ENCODE data around the gene ODF2L.

Gene ODF2L

GRCh38 chr1:86375688-86376087 is 20.4 kb downstream of the ODF2L start:
- H3K27me3 ChIP-seq (ENCODE audit: control insufficient read depth in 1 of 2, insufficient read depth in 1 of 2, low read length in 2 of 2) = no peaks in the 10 kb centered on the region
- WGBS = no CpG with 5 or more reads among the region's 1 CpG
- no peak overlapping the region for H3K4me2 ChIP-seq (ENCODE audit: low read length, poor library complexity, severe bottlenecking)
- H4K91ac ChIP-seq (ENCODE audit: low read length) = no peak overlapping the region
- H3K9ac ChIP-seq (ENCODE audit: low read length) = no peak overlapping the region
- peaks cover 8 to 81% of the 10 kb centered on the region in 2 experiments for H3K36me3 ChIP-seq (ENCODE audit: control insufficient read depth in 1 of 2, insufficient read depth in 2 of 2, low read depth in 1 of 2, low read length in 2 of 2)
- H3K9me3 ChIP-seq (ENCODE audit: control insufficient read depth, low read length) = no peaks in the 10 kb centered on the region
- H3K79me1 ChIP-seq (replicated peaks; ENCODE audit: low read length, poor library complexity, severe bottlenecking) = peaks cover 12% of the 10 kb centered on the region
- no peak overlapping the region for H2AK5ac ChIP-seq (ENCODE audit: low read length, severe bottlenecking)
- no peak overlapping the region for H3K14ac ChIP-seq (ENCODE audit: low read length in 2 of 2)
- no peak overlapping the region for H3K4ac ChIP-seq (ENCODE audit: low read depth in 1 of 2, low read length in 2 of 2)
- no peak overlapping the region for H3K27ac ChIP-seq (ENCODE audit: low read length, poor library complexity, severe bottlenecking)
- no peak for DNase-seq
- H3K4me1 ChIP-seq (ENCODE audit: control insufficient read depth, insufficient read depth, low read depth, low read length) = no peaks in the 10 kb centered on the region
- no peak overlapping the region for H2AFZ ChIP-seq (ENCODE audit: low read depth, low read length)
- H2BK12ac ChIP-seq (ENCODE audit: low read length in 2 of 2) = no peak overlapping the region
- no peak overlapping the region for H2BK120ac ChIP-seq (ENCODE audit: low read depth, low read length)
- H3K23ac ChIP-seq (ENCODE audit: low read length in 2 of 2) = no peak overlapping the region
- H2BK5ac ChIP-seq (ENCODE audit: low read depth, low read length, poor library complexity, severe bottlenecking) = no peak overlapping the region
- no peak overlapping the region for H2BK15ac ChIP-seq (ENCODE audit: low read depth, poor library complexity, severe bottlenecking)
- H3K4me3 ChIP-seq (ENCODE audit: insufficient read depth in 1 of 2, low read depth in 1 of 2, low read length in 2 of 2) = no peak overlapping the region
- H3K18ac ChIP-seq (ENCODE audit: low read depth in 1 of 2, low read length in 2 of 2) = no peak overlapping the region
- no peak overlapping the region for H4K8ac ChIP-seq (ENCODE audit: low read length)

GRCh38 chr1:86370601-86371022 is 25.5 kb downstream of the ODF2L start:
- peak; percentile 15 for DNase-seq
- H4K91ac ChIP-seq (ENCODE audit: low read length) = no peak overlapping the region

GRCh38 chr1:86365896-86366295 is 30.2 kb downstream of the ODF2L start:
- Histone ChIP-seq H2BK120ac (ENCODE audit: low read depth, low read length) (no peak overlapping the region), H3K14ac (ENCODE audit: low read length in 2 of 2) (no peak overlapping the region), H3K36me3 (ENCODE audit: control insufficient read depth in 1 of 2, insufficient read depth in 2 of 2, low read depth in 1 of 2, low read length in 2 of 2) (peaks cover 4 to 75% of the 10 kb centered on the region in 2 experiments), H2AK5ac (ENCODE audit: low read length, severe bottlenecking) (no peak overlapping the region), H2BK5ac (ENCODE audit: low read depth, low read length, poor library complexity, severe bottlenecking) (no peak overlapping the region), H3K4me3 (ENCODE audit: insufficient read depth in 1 of 2, low read depth in 1 of 2, low read length in 2 of 2) (no peak overlapping the region), H3K4me1 (ENCODE audit: control insufficient read depth, insufficient read depth, low read depth, low read length) (no peaks in the 10 kb centered on the region), H2AFZ (ENCODE audit: low read depth, low read length) (no peak overlapping the region), H3K27me3 (ENCODE audit: control insufficient read depth in 1 of 2, insufficient read depth in 1 of 2, low read length in 2 of 2) (no peaks in the 10 kb centered on the region), H3K18ac (ENCODE audit: low read depth in 1 of 2, low read length in 2 of 2) (no peak overlapping the region), H3K4me2 (ENCODE audit: low read length, poor library complexity, severe bottlenecking) (no peak overlapping the region), H2BK15ac (ENCODE audit: low read depth, poor library complexity, severe bottlenecking) (no peak overlapping the region), H4K91ac (ENCODE audit: low read length) (no peak overlapping the region), H4K8ac (ENCODE audit: low read length) (no peak overlapping the region), H3K9ac (ENCODE audit: low read length) (no peak overlapping the region), H3K27ac (ENCODE audit: low read length, poor library complexity, severe bottlenecking) (no peak overlapping the region), H3K79me1 (replicated peaks; ENCODE audit: low read length, poor library complexity, severe bottlenecking) (peaks cover 1% of the 10 kb centered on the region), H2BK12ac (ENCODE audit: low read length in 2 of 2) (no peak overlapping the region), H3K4ac (ENCODE audit: low read depth in 1 of 2, low read length in 2 of 2) (no peak overlapping the region), H3K9me3 (ENCODE audit: control insufficient read depth, low read length) (no peaks in the 10 kb centered on the region), H3K23ac (ENCODE audit: low read length in 2 of 2) (no peak overlapping the region)
- DNase-seq = no peak
- 100% methylated on average over 5 of the region's 6 CpGs for WGBS

More at GRCh38 chr1:86370601-86371022, 25.5 kb downstream of the ODF2L start:
- H2BK12ac ChIP-seq (ENCODE audit: low read length in 2 of 2) = no peak overlapping the region
- H3K79me1 ChIP-seq (replicated peaks; ENCODE audit: low read length, poor library complexity, severe bottlenecking) = peaks cover 3% of the 10 kb centered on the region
- H3K36me3 ChIP-seq (ENCODE audit: control insufficient read depth in 1 of 2, insufficient read depth in 2 of 2, low read depth in 1 of 2, low read length in 2 of 2) = peaks cover 0 to 78% of the 10 kb centered on the region in 2 experiments
- H3K9me3 ChIP-seq (ENCODE audit: control insufficient read depth, low read length) = no peaks in the 10 kb centered on the region
- H4K8ac ChIP-seq (ENCODE audit: low read length) = no peak overlapping the region
- H3K27ac ChIP-seq (ENCODE audit: low read length, poor library complexity, severe bottlenecking) = no peak overlapping the region
- no peak overlapping the region for H3K4ac ChIP-seq (ENCODE audit: low read depth in 1 of 2, low read length in 2 of 2)
- H2BK15ac ChIP-seq (ENCODE audit: low read depth, poor library complexity, severe bottlenecking) = no peak overlapping the region
- H3K23ac ChIP-seq (ENCODE audit: low read length in 2 of 2) = no peak overlapping the region
- H3K14ac ChIP-seq (ENCODE audit: low read length in 2 of 2) = no peak overlapping the region
- H2BK5ac ChIP-seq (ENCODE audit: low read depth, low read length, poor library complexity, severe bottlenecking) = no peak overlapping the region
- no peak overlapping the region for H2AK5ac ChIP-seq (ENCODE audit: low read length, severe bottlenecking)
- H3K4me2 ChIP-seq (ENCODE audit: low read length, poor library complexity, severe bottlenecking) = no peak overlapping the region
- no peak overlapping the region for H3K18ac ChIP-seq (ENCODE audit: low read depth in 1 of 2, low read length in 2 of 2)
- H3K4me1 ChIP-seq (ENCODE audit: control insufficient read depth, insufficient read depth, low read depth, low read length) = no peaks in the 10 kb centered on the region
- no peak overlapping the region for H3K9ac ChIP-seq (ENCODE audit: low read length)
- H3K27me3 ChIP-seq (ENCODE audit: control insufficient read depth in 1 of 2, insufficient read depth in 1 of 2, low read length in 2 of 2) = no peaks in the 10 kb centered on the region
- no peak overlapping the region for H3K4me3 ChIP-seq (ENCODE audit: insufficient read depth in 1 of 2, low read depth in 1 of 2, low read length in 2 of 2)
- H2BK120ac ChIP-seq (ENCODE audit: low read depth, low read length) = no peak overlapping the region
- no peak overlapping the region for H2AFZ ChIP-seq (ENCODE audit: low read depth, low read length)

- no peak overlapping the region for H3K23ac ChIP-seq (ENCODE audit: low read length in 2 of 2)
- 99% methylated on average over 2 of the region's 4 CpGs for WGBS
- H4K8ac ChIP-seq (ENCODE audit: low read length) = no peak overlapping the region
- H4K91ac ChIP-seq (ENCODE audit: low read length) = no peak overlapping the region
- H3K18ac ChIP-seq (ENCODE audit: low read depth in 1 of 2, low read length in 2 of 2) = no peak overlapping the region
- peaks cover 1% of the 10 kb centered on the region for H3K79me1 ChIP-seq (replicated peaks; ENCODE audit: low read length, poor library complexity, severe bottlenecking)
- no peaks in the 10 kb centered on the region for H3K9me3 ChIP-seq (ENCODE audit: control insufficient read depth, low read length)
- H3K36me3 ChIP-seq (ENCODE audit: control insufficient read depth in 1 of 2, insufficient read depth in 2 of 2, low read depth in 1 of 2, low read length in 2 of 2) = peaks cover 4 to 78% of the 10 kb centered on the region in 2 experiments
- H3K4me3 ChIP-seq (ENCODE audit: insufficient read depth in 1 of 2, low read depth in 1 of 2, low read length in 2 of 2) = no peak overlapping the region
- no peak overlapping the region for H3K14ac ChIP-seq (ENCODE audit: low read length in 2 of 2)
- no peak overlapping the region for H2BK12ac ChIP-seq (ENCODE audit: low read length in 2 of 2)
- H2BK120ac ChIP-seq (ENCODE audit: low read depth, low read length) = no peak overlapping the region
- no peak for DNase-seq
- H2AK5ac ChIP-seq (ENCODE audit: low read length, severe bottlenecking) = no peak overlapping the region
- H2BK5ac ChIP-seq (ENCODE audit: low read depth, low read length, poor library complexity, severe bottlenecking) = no peak overlapping the region
- no peak overlapping the region for H3K27ac ChIP-seq (ENCODE audit: low read length, poor library complexity, severe bottlenecking)
- no peak overlapping the region for H3K9ac ChIP-seq (ENCODE audit: low read length)
- H3K4ac ChIP-seq (ENCODE audit: low read depth in 1 of 2, low read length in 2 of 2) = no peak overlapping the region
- no peak overlapping the region for H3K4me2 ChIP-seq (ENCODE audit: low read length, poor library complexity, severe bottlenecking)
- no peaks in the 10 kb centered on the region for H3K4me1 ChIP-seq (ENCODE audit: control insufficient read depth, insufficient read depth, low read depth, low read length)
- no peak overlapping the region for H2BK15ac ChIP-seq (ENCODE audit: low read depth, poor library complexity, severe bottlenecking)
- H2AFZ ChIP-seq (ENCODE audit: low read depth, low read length) = no peak overlapping the region
- no peaks in the 10 kb centered on the region for H3K27me3 ChIP-seq (ENCODE audit: control insufficient read depth in 1 of 2, insufficient read depth in 1 of 2, low read length in 2 of 2)
Observed at GRCh38 chr1:86362807-86363206, 33.3 kb downstream of the ODF2L start.

Measured in mesenchymal stem cell (in vitro differentiated cells and primary cell).